Smooth muscle cell (in vitro differentiated cells): ENCODE measurements around the gene LOXL4. TPM values are rescaled to one million over a fixed set of nuclear protein-coding genes. Genes with fewer than 3 reads are reported as not detected.

ENCODE experiments used
- DNase-seq: peaks from one replicate; lab custom pipeline; 2025; ENCODE audit not compliant: unreplicated experiment; lab: John Stamatoyannopoulos, UW
- H2AFZ ChIP-seq: fragments of 200-600 bp; sonication (generic); 2 replicates; pipeline ENCODE4 v1.6.0; 2016; ENCODE audit warnings: antibody characterized with exemption, low read depth, mild to moderate bottlenecking
- H3F3A ChIP-seq: fragments of 200-600 bp; sonication (generic); 2 replicates; pipeline ENCODE4 v1.6.0; 2017; ENCODE audit warnings: antibody characterized with exemption, low read depth
- H3K27ac ChIP-seq: fragments of 200-600 bp; sonication (generic); 2 replicates; pipeline ENCODE4 v1.5.1; 2016; ENCODE audit warnings: low read depth, mild to moderate bottlenecking
- H3K27me3 ChIP-seq: fragments of 200-600 bp; sonication (generic); 2 replicates; pipeline ENCODE4 v1.6.1; 2016; ENCODE audit warnings: low read depth, mild to moderate bottlenecking
- H3K36me3 ChIP-seq: fragments of 200-600 bp; sonication (generic); 2 replicates; pipeline ENCODE4 v1.5.1; 2016; ENCODE audit warnings: low read depth
- H3K4me1 ChIP-seq: fragments of 200-600 bp; sonication (generic); 2 replicates; pipeline ENCODE4 v1.5.1; 2016; ENCODE audit warnings: low read depth
- H3K4me2 ChIP-seq: fragments of 200-600 bp; sonication (generic); 2 replicates; pipeline ENCODE4 v1.6.0; 2016; ENCODE audit warnings: mild to moderate bottlenecking
- H3K4me3 ChIP-seq: fragments of 200-600 bp; sonication (generic); 2 replicates; pipeline ENCODE4 v1.5.1; 2016; ENCODE audit warnings: mild to moderate bottlenecking
- H3K79me2 ChIP-seq: fragments of 200-600 bp; sonication (generic); 2 replicates; pipeline ENCODE4 v1.6.0; 2016; ENCODE audit warnings: low read depth, mild to moderate bottlenecking
- H3K9ac ChIP-seq: fragments of 200-600 bp; sonication (generic); 2 replicates; pipeline ENCODE4 v1.6.0; 2016; ENCODE audit warnings: low read depth
- H3K9me3 ChIP-seq: fragments of 200-600 bp; sonication (generic); replicated peaks from 2 replicates; pipeline ENCODE4 v1.5.1; 2016; ENCODE audit warnings: low read depth
- H4K20me1 ChIP-seq: fragments of 200-600 bp; sonication (generic); 2 replicates; pipeline ENCODE4 v1.6.0; 2016; ENCODE audit warnings: low read depth
- CTCF ChIP-seq: fragments of 200-600 bp; sonication (generic); IDR thresholded peaks from 2 replicates; pipeline ENCODE4 v1.5.1; 2017; ENCODE audit warnings: borderline replicate concordance, mild to moderate bottlenecking, antibody characterized with exemption; ENCODE audit not compliant: insufficient read depth, poor library complexity, severe bottlenecking
- WGBS: methylation state at CpG from one replicate; pipeline ENCODE4 v1.1.7; 2016; ENCODE audit warnings: low lambda C conversion rate; 5-methylcytosine and 5-hydroxymethylcytosine counted together
- polyA plus RNA-seq: library from polyadenylated mRNA; unstranded; fragments of >200 nt; fragmentation: Nextera tagmentation; extraction: Ambion mirVana; gene quantifications from 2 replicates; pipeline ENCODE4 v1.2.1, GENCODE V29; 2016
- total RNA-seq: library from RNA; depleted of rRNA; stranded (reverse); fragments of >200 nt; gene quantifications from 2 replicates; pipeline ENCODE4 v1.2.3, GENCODE V29; 2014

Gene LOXL4
- total and polyA plus RNA-seq, 2 experiments from 2014 or later: 19.8 to 60.2 TPM

GRCh38 chr10:98217801-98218200, 50.2 kb downstream of the LOXL4 start:
- no peak overlapping the region for H3K9ac ChIP-seq
- DNase-seq: no peak
- no peak overlapping the region for H2AFZ ChIP-seq
- no peak overlapping the region for H3K4me3 ChIP-seq
- 100% methylated on average over 1 of the region's 1 CpG for WGBS
- peaks cover 11% of the 10 kb centered on the region for H3K9me3 ChIP-seq
- H3K4me2 ChIP-seq: no peak overlapping the region
- H3K27ac ChIP-seq: no peak overlapping the region
- peaks cover 46% of the 10 kb centered on the region for H3K79me2 ChIP-seq
- no peak for TF ChIP-seq CTCF
- peaks cover 8% of the 10 kb centered on the region for H3K36me3 ChIP-seq
- no peaks in the 10 kb centered on the region for H3K4me1 ChIP-seq
- H3F3A ChIP-seq: no peaks in the 10 kb centered on the region
- no peaks in the 10 kb centered on the region for H3K27me3 ChIP-seq
- H4K20me1 ChIP-seq: peaks cover 31% of the 10 kb centered on the region

- Histone ChIP-seq H3K9ac (no peak overlapping the region), H3K27ac (no peak overlapping the region), H3K79me2 (peaks cover 46% of the 10 kb centered on the region), H3K36me3 (peaks cover 8% of the 10 kb centered on the region), H2AFZ (no peak overlapping the region), H3F3A (no peaks in the 10 kb centered on the region), H4K20me1 (peaks cover 42% of the 10 kb centered on the region), H3K4me2 (no peak overlapping the region), H3K4me1 (no peaks in the 10 kb centered on the region), H3K27me3 (no peaks in the 10 kb centered on the region), H3K9me3 (peaks cover 11% of the 10 kb centered on the region), H3K4me3 (no peak overlapping the region)
- DNase-seq: no peak
- no peak for TF ChIP-seq CTCF
- WGBS: 99% methylated on average over 2 of the region's 2 CpGs
Observed at GRCh38 chr10:98215373-98215772, 52.6 kb downstream of the LOXL4 start.

DNA sequence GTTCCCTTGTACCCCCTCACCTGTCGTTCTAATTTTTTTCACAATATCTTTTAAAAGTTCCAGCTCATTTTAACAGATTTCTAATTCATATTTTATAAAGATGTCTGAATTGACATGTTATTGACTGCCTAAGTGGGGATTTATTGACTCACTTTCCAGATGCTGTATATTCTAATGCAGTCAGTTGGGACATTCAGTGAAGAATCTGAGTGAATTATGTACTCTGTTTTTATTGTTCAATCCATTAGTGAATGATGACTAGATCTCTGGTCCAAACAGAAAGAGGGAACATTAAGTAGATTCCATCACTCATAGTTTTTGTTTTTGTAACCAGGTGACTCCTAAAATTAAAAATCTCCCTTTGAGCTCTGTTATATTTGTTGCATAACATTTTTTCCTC, 54.3 kb downstream of the LOXL4 start:
- peaks cover 33% of the 10 kb centered on the region for H3K79me2 ChIP-seq
- no peak for TF ChIP-seq CTCF
- H3K36me3 ChIP-seq: peaks cover 8% of the 10 kb centered on the region
- no peaks in the 10 kb centered on the region for H3K4me1 ChIP-seq
- H3K4me2 ChIP-seq: no peak overlapping the region
- H3K9me3 ChIP-seq: peaks cover 5% of the 10 kb centered on the region
- DNase-seq: no peak
- H2AFZ ChIP-seq: no peak overlapping the region
- 100% methylated on average over 1 of the region's 1 CpG for WGBS
- no peaks in the 10 kb centered on the region for H3F3A ChIP-seq
- H3K27me3 ChIP-seq: no peaks in the 10 kb centered on the region
- no peak overlapping the region for H3K4me3 ChIP-seq
- H3K27ac ChIP-seq: no peak overlapping the region
- peaks cover 42% of the 10 kb centered on the region for H4K20me1 ChIP-seq
- no peak overlapping the region for H3K9ac ChIP-seq

- Histone ChIP-seq H2AFZ (no peak overlapping the region), H3K4me3 (no peak overlapping the region), H3K27ac (no peak overlapping the region), H3K9ac (no peak overlapping the region), H4K20me1 (peaks cover 42% of the 10 kb centered on the region), H3K4me1 (no peaks in the 10 kb centered on the region), H3K9me3 (no peaks in the 10 kb centered on the region), H3F3A (no peaks in the 10 kb centered on the region), H3K36me3 (peaks cover 8% of the 10 kb centered on the region), H3K79me2 (peaks cover 18% of the 10 kb centered on the region), H3K27me3 (no peaks in the 10 kb centered on the region), H3K4me2 (no peak overlapping the region)
- no peak for TF ChIP-seq CTCF
- 86% methylated on average over 1 of the region's 1 CpG for WGBS
- DNase-seq: no peak
Observed at GRCh38 chr10:98212196-98212595, 55.8 kb downstream of the LOXL4 start.
